ENCODE results near the gene PTPRJ. TPM values are rescaled to one million over a fixed set of nuclear protein-coding genes. Genes with fewer than 3 reads are reported as not detected.
A peak's percentile ranks its signal among the peaks of the same experiment; 100 is the strongest.

PTPRJ gene
- total RNA-seq, 2 donors from 2014 or later, result 36.6 to 50.6 TPM

DNA sequence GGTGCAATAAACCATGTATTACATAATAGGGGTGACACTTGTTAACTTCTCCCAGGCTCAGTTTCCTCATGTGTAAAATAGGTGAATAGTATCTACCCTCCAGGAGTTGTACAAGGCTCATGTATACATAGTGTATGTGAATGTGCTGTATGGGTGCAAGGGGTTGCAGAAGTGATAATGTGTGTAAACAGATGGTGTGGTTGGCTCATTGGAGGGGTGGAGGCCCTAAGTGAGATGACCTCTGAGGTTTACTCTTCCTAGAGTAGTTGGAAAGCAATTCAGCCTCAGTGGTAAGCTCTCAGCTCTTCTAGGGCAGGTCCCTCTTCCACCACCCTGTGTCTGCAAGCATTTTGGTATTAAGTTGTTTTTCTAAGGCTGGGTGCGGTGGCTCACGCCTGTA is 102.4 kb downstream of the PTPRJ start:
- H3K36me3 Mint-ChIP-seq (ENCODE audit: insufficient read depth in 2 of 2), result peaks cover 2 to 4% of the 10 kb centered on the region in 2 donors
- H3K27me3 Mint-ChIP-seq (ENCODE audit: low read depth), result no peaks in the 10 kb centered on the region
- ATAC-seq (replicated peaks in 1 of 2) (no peak), DNase-seq (no peak)
- H3K4me1 Mint-ChIP-seq (ENCODE audit: low read depth), result peaks cover 67% of the 10 kb centered on the region
- peaks cover 1 to 2% of the 10 kb centered on the region in 2 donors for H3K9me3 Mint-ChIP-seq
- H3K4me3 Mint-ChIP-seq, result no peak overlapping the region
- H3K27ac Mint-ChIP-seq, result no peak overlapping the region

- Mint-ChIP-seq H3K36me3 (ENCODE audit: insufficient read depth in 2 of 2) (peaks cover 2 to 4% of the 10 kb centered on the region in 2 donors), H3K4me1 (ENCODE audit: low read depth) (peaks cover 73% of the 10 kb centered on the region), H3K27me3 (ENCODE audit: low read depth) (no peaks in the 10 kb centered on the region), H3K4me3 (no peak overlapping the region), H3K9me3 (peaks cover 1 to 2% of the 10 kb centered on the region in 2 donors), H3K27ac (no peak overlapping the region)
- ATAC-seq (replicated peaks in 1 of 2) (no peak), DNase-seq (no peak)
Observed at GRCh38 chr11:48083421-48083820, 103.1 kb downstream of the PTPRJ start.

- H3K27ac Mint-ChIP-seq, result no peak overlapping the region
- H3K4me3 Mint-ChIP-seq, result no peak overlapping the region
- DNase-seq, result no peak
- H3K9me3 Mint-ChIP-seq, result peaks cover 1 to 2% of the 10 kb centered on the region in 2 donors
- no peak for ATAC-seq (replicated peaks in 1 of 2)
- peaks cover 2 to 4% of the 10 kb centered on the region in 2 donors for H3K36me3 Mint-ChIP-seq (ENCODE audit: insufficient read depth in 2 of 2)
- peaks cover 65% of the 10 kb centered on the region for H3K4me1 Mint-ChIP-seq (ENCODE audit: low read depth)
- no peaks in the 10 kb centered on the region for H3K27me3 Mint-ChIP-seq (ENCODE audit: low read depth)
Observed at GRCh38 chr11:48085688-48086087, 105.3 kb downstream of the PTPRJ start.

DNA sequence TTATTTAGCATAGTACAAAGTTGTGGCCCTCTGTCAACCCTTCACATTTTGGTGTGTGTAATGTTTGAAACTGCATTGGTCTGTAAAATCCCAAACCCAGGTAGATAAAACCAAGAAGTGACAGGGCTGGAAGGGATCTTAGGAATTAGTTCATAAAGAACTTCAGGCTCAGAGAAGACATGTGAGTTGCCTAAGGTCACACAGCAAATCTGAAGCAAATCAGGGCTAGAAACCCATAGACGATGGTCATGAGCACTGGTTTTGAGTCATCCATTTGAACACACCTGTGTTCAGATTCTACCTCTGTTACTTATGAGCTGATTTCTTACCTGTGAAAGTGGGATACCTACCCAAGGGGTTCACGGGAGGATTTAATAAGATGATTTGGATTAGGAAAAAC is 107.1 kb downstream of the PTPRJ start:
- Mint-ChIP-seq H3K4me1 (ENCODE audit: low read depth) (peaks cover 60% of the 10 kb centered on the region), H3K4me3 (no peak overlapping the region), H3K9me3 (peaks cover 1 to 2% of the 10 kb centered on the region in 2 donors), H3K27me3 (ENCODE audit: low read depth) (no peaks in the 10 kb centered on the region), H3K36me3 (ENCODE audit: insufficient read depth in 2 of 2) (peaks cover 2 to 4% of the 10 kb centered on the region in 2 donors), H3K27ac (no peak overlapping the region)
- ATAC-seq (replicated peaks in 1 of 2) (no peak), DNase-seq (no peak)

DNA sequence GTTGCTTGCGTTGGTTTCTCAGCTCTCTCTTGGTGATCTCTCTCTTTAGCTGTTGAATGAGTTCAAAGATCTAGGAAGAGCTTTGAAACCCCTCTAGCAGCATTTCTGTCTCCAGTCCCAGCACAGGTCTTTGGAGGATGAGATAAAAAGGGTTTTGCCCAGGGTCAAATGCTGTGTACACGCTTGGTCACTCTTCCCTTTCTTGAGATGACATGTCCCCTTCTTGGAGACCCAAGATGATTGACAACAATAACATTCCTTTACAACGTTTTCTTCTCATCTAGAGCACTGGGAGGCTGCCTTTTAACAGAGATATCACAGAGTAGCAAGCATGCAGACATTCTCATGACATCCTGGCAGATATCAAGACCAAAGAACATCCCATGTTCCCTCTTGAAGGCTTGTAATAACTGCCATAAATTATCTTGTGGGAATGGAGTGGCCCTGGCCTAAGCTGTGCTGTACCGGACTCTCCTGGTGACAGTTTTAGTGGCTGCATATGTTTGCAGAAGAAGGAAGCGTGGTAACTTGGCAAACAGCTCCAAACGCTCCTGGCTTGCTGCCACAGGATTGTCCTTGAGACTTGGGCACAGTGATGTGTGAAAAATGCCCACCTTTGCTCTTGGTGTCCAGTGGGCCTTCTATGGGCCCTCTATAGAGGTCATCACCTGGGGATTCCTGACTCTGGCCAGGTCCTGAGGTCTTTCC is 107.8 kb downstream of the PTPRJ start:
- no peaks in the 10 kb centered on the region for H3K27me3 Mint-ChIP-seq (ENCODE audit: low read depth)
- H3K4me3 Mint-ChIP-seq, result no peak overlapping the region
- peaks cover 59% of the 10 kb centered on the region for H3K4me1 Mint-ChIP-seq (ENCODE audit: low read depth)
- DNase-seq (no peak), ATAC-seq (replicated peaks in 1 of 2) (no peak)
- H3K9me3 Mint-ChIP-seq, result peaks cover 1 to 2% of the 10 kb centered on the region in 2 donors
- H3K36me3 Mint-ChIP-seq (ENCODE audit: insufficient read depth in 2 of 2), result peaks cover 2 to 4% of the 10 kb centered on the region in 2 donors
- no peak overlapping the region for H3K27ac Mint-ChIP-seq

GRCh38 chr11:48088682-48089050 is 108.3 kb downstream of the PTPRJ start:
- no peak for DNase-seq
- Mint-ChIP-seq H3K4me1 (ENCODE audit: low read depth) (peaks cover 60% of the 10 kb centered on the region), H3K4me3 (no peak overlapping the region), H3K36me3 (ENCODE audit: insufficient read depth in 2 of 2) (peaks cover 2 to 4% of the 10 kb centered on the region in 2 donors), H3K27ac (no peak overlapping the region), H3K27me3 (ENCODE audit: low read depth) (no peaks in the 10 kb centered on the region), H3K9me3 (peaks cover 1 to 2% of the 10 kb centered on the region in 2 donors)
- no peak for ATAC-seq (replicated peaks in 1 of 2)

DNA sequence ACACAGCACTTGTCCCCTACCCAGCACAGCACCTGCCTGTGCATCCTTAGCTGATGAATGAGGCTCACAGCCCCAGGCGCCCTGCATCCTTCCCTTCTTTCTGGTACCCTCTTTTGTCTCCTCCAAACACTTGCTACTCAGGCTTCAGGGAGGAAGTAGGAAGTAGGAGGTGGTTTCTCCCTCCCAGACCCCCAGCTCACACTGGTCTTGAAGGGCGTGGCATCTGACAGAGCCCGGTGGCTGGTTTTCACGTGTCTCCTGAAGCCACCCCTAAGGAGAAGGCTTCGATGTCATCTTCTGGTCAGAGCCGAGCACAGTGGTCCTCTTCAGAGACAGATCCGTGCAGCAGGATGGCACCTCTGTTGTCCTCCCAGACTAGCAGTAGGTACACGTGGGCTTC is 109.8 kb downstream of the PTPRJ start:
- peaks cover 0 to 2% of the 10 kb centered on the region in 2 donors for H3K36me3 Mint-ChIP-seq (ENCODE audit: insufficient read depth in 2 of 2)
- no peaks in the 10 kb centered on the region for H3K9me3 Mint-ChIP-seq
- no peak overlapping the region for H3K27ac Mint-ChIP-seq
- peaks cover 65% of the 10 kb centered on the region for H3K4me1 Mint-ChIP-seq (ENCODE audit: low read depth)
- no peak overlapping the region for H3K4me3 Mint-ChIP-seq
- ATAC-seq (replicated peaks in 1 of 2), result no peak
- DNase-seq, result no peak
- H3K27me3 Mint-ChIP-seq (ENCODE audit: low read depth), result no peaks in the 10 kb centered on the region

GRCh38 chr11:48091426-48092102 is 111.2 kb downstream of the PTPRJ start:
- Mint-ChIP-seq H3K36me3 (ENCODE audit: insufficient read depth in 2 of 2) (no peaks in the 10 kb centered on the region), H3K4me1 (ENCODE audit: low read depth) (peaks cover 70% of the 10 kb centered on the region), H3K4me3 (no peak overlapping the region), H3K27ac (peak overlapping the region; percentile 49), H3K27me3 (ENCODE audit: low read depth) (no peaks in the 10 kb centered on the region), H3K9me3 (no peaks in the 10 kb centered on the region)
- no peak for ATAC-seq (replicated peaks in 1 of 2)
- DNase-seq, result no peak

GRCh38 chr11:48093323-48093722 is 113.0 kb downstream of the PTPRJ start:
- Mint-ChIP-seq H3K27ac (peak overlapping the region; percentile 73), H3K4me3 (peak overlapping the region in 1 of 2 donors; percentile 66)
- ATAC-seq (replicated peaks in 1 of 2), result no peak

GRCh38 chr11:48093795-48094642 is 113.7 kb downstream of the PTPRJ start:
- no peak for DNase-seq
- Mint-ChIP-seq H3K4me1 (ENCODE audit: low read depth) (peaks cover 73% of the 10 kb centered on the region), H3K9me3 (no peaks in the 10 kb centered on the region), H3K27me3 (ENCODE audit: low read depth) (no peaks in the 10 kb centered on the region), H3K4me3 (peak overlapping the region in 1 of 2 donors; percentile 47), H3K27ac (peak overlapping the region; percentile 46), H3K36me3 (ENCODE audit: insufficient read depth in 2 of 2) (peaks cover 0 to 2% of the 10 kb centered on the region in 2 donors)
- peak in 1 of 2 donors; percentile 23 for ATAC-seq (replicated peaks in 1 of 2)

More at GRCh38 chr11:48093323-48093722, 113.0 kb downstream of the PTPRJ start:
- Mint-ChIP-seq H3K4me1 (ENCODE audit: low read depth) (peaks cover 74% of the 10 kb centered on the region), H3K27me3 (ENCODE audit: low read depth) (no peaks in the 10 kb centered on the region), H3K9me3 (no peaks in the 10 kb centered on the region), H3K36me3 (ENCODE audit: insufficient read depth in 2 of 2) (peaks cover 0 to 2% of the 10 kb centered on the region in 2 donors)
- no peak for DNase-seq

GRCh38 chr11:48094643-48095339 is 114.4 kb downstream of the PTPRJ start:
- Mint-ChIP-seq H3K9me3 (no peaks in the 10 kb centered on the region), H3K36me3 (ENCODE audit: insufficient read depth in 2 of 2) (peaks cover 0 to 2% of the 10 kb centered on the region in 2 donors), H3K4me1 (ENCODE audit: low read depth) (peaks cover 79% of the 10 kb centered on the region), H3K27ac (peak overlapping the region; percentile 51), H3K27me3 (ENCODE audit: low read depth) (no peaks in the 10 kb centered on the region), H3K4me3 (peak overlapping the region in 1 of 2 donors; percentile 63)
- ATAC-seq (replicated peaks in 1 of 2) (no peak), DNase-seq (no peak)

GRCh38 chr11:48095779-48096470 is 115.6 kb downstream of the PTPRJ start:
- Mint-ChIP-seq H3K27me3 (ENCODE audit: low read depth) (no peaks in the 10 kb centered on the region), H3K4me3 (peak overlapping the region; percentile 52 to 66), H3K4me1 (ENCODE audit: low read depth) (peaks cover 82% of the 10 kb centered on the region), H3K27ac (peak overlapping the region; percentile 87), H3K9me3 (no peaks in the 10 kb centered on the region), H3K36me3 (ENCODE audit: insufficient read depth in 2 of 2) (peaks cover 0 to 2% of the 10 kb centered on the region in 2 donors)
- DNase-seq (peak in 1 of 2 donors; percentile 29), ATAC-seq (replicated peaks in 1 of 2) (peak in 1 of 2 donors; percentile 26)

All from activated T-cell treated with anti-CD3 and anti-CD28 coated beads, Interleukin-2, amount 50 U/mL, for 72 hours (primary cell).